Aorta (tissue), 5 donors: ENCODE measurements around the gene LRRC63. TPM values are rescaled to one million over a fixed set of nuclear protein-coding genes. Genes with fewer than 3 reads are reported as not detected.

Source experiments
- ATAC-seq: fragments of 200-7000 bp; cut with Tn5 transposase; one replicate; pipeline ENCODE4 v1.9.1; 2022; ENCODE audit warnings: moderate library complexity; ENCODE audit not compliant: low FRiP score
- DNase-seq, 2 donors: peaks; one replicate each; pipeline ENCODE4 v3.0.0-alpha.2; 2020
- H3K27ac ChIP-seq, 2 donors: one replicate each; pipeline ENCODE4 v1.5.1; 2013; ENCODE audit warnings: low read length in 2 of 2, mild to moderate bottlenecking in 2 of 2, moderate library complexity in 2 of 2, control low read depth in 1 of 2, inconsistent platforms in 1 of 2, low read depth in 1 of 2
- H3K27me3 ChIP-seq, 2 donors: one replicate each; pipeline ENCODE4 v1.6.1; 2013; ENCODE audit warnings: control low read depth in 1 of 2, low read length in 1 of 2, mild to moderate bottlenecking in 1 of 2, moderate library complexity in 1 of 2; ENCODE audit not compliant: insufficient read depth in 2 of 2, control insufficient read depth in 1 of 2
- H3K36me3 ChIP-seq, 2 donors: one replicate each; pipeline ENCODE4 v1.6.1; 2013; ENCODE audit warnings: control low read depth in 1 of 2, low read length in 1 of 2, mild to moderate bottlenecking in 1 of 2; ENCODE audit not compliant: insufficient read depth in 2 of 2, control insufficient read depth in 1 of 2
- H3K4me1 ChIP-seq, 2 donors: one replicate each; pipeline ENCODE4 v1.6.1; 2013; ENCODE audit warnings: low read length in 2 of 2, control low read depth in 1 of 2, mild to moderate bottlenecking in 1 of 2, moderate library complexity in 1 of 2; ENCODE audit not compliant: insufficient read depth in 2 of 2, control insufficient read depth in 1 of 2
- H3K4me3 ChIP-seq, 2 donors: one replicate each; pipeline ENCODE4 v1.5.1; 2013; ENCODE audit warnings: low read length in 2 of 2, control low read depth in 1 of 2, mild to moderate bottlenecking in 1 of 2
- H3K9me3 ChIP-seq: one replicate; pipeline ENCODE4 v1.6.1; 2013; ENCODE audit warnings: mild to moderate bottlenecking, low read length; ENCODE audit not compliant: control insufficient read depth
- WGBS, 2 donors: extraction: QIAGEN DNeasy Blood & Tissue Kit; methylation state at CpG; one replicate each; pipeline ENCODE4 v1.1.7; 2013; 5-methylcytosine and 5-hydroxymethylcytosine counted together
- intact Hi-C, 2 donors: fragments of 100-400 bp; cut with DNase I; formaldehyde crosslinking; loops; one replicate each; pipeline versions ENCODE4 v1.14.2 to v1.15.0; 2022
- polyA plus RNA-seq, 2 donors: library from polyadenylated mRNA; stranded (reverse); fragments of 200-250 nt; gene quantifications; one replicate each; pipeline ENCODE4 v1.2.3, GENCODE V29; 2013
- total RNA-seq, 2 donors: library from RNA; stranded (reverse); fragmentation: NEBNext Ultra II Directional; extraction: Animal tissue kit (Norgen Biotek cat#: 25700); gene quantifications; one replicate each; pipeline ENCODE4 v1.2.1, GENCODE V29; 2021
- donor health status: healthy with polysubstance abuse.
- donor health status: Bipolar disorder and iron deficiency.
- donor health status: DM: no; HTN: no; CAD: no.
- donor health status: DM: no; HTN: no; CAD: no.
- donor health status: DM: yes; HTN: yes; CAD: no.

LRRC63 gene
- total and polyA plus RNA-seq, 4 donors: 0.15 to 0.99 TPM; not detected in 2

DNA sequence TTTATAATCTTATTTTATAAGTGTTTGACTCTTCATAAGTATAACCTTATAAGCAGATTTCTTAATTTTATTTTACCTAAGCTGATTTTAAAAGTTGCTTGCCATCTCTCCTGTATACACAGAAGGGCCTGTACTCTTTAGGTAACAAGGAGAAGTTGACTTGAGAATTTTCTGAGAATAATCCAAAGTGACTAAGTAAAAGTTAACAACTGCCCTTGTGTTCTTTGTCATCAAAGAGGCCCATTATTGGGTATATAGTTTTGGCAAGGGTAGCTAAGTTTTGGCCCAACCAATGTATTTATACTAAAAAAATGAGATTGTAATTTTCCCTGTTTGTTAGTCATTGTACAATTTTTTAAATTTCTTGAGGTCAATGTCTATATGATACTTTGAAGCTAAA is 32.9 kb upstream of the LRRC63 start:
- no peaks in the 10 kb centered on the region for H3K27me3 ChIP-seq
- no peak overlapping the region for H3K4me3 ChIP-seq
- DNase-seq (no peak), ATAC-seq (no peak)
- H3K36me3 ChIP-seq: no peaks in the 10 kb centered on the region
- no peak overlapping the region for H3K27ac ChIP-seq
- no peaks in the 10 kb centered on the region for H3K9me3 ChIP-seq
- no peaks in the 10 kb centered on the region for H3K4me1 ChIP-seq
- intact Hi-C loops: no loop called here

DNA sequence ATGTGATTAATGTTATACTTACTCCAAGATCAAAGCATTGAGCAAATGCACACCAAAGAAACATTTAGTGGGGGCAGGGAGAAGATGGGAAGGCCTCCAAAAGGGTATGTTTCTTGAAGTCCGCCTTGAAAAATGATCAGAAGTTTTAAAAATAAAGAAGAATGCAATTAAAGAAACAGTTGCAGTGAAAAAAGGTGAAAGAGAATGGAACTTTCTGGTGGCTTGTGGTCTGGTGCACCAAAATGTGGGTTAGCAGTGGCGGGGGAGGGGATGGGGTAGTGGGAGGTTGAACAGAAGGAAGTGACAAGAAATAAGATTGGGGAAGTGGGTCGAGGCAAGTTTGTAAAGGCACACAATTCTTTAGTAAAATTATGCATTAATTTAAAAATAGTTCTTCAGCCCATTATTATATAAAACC is 32.2 kb upstream of the LRRC63 start:
- Histone ChIP-seq H3K4me3 (no peak overlapping the region), H3K9me3 (no peaks in the 10 kb centered on the region), H3K27me3 (no peaks in the 10 kb centered on the region), H3K36me3 (no peaks in the 10 kb centered on the region), H3K4me1 (no peaks in the 10 kb centered on the region), H3K27ac (no peak overlapping the region)
- intact Hi-C loops: no loop called here
- WGBS, 2 donors: 60 to 70% methylated on average over 3 of the region's 3 CpGs
- ATAC-seq (no peak), DNase-seq (peak in 1 of 2 donors; percentile 85)

DNA sequence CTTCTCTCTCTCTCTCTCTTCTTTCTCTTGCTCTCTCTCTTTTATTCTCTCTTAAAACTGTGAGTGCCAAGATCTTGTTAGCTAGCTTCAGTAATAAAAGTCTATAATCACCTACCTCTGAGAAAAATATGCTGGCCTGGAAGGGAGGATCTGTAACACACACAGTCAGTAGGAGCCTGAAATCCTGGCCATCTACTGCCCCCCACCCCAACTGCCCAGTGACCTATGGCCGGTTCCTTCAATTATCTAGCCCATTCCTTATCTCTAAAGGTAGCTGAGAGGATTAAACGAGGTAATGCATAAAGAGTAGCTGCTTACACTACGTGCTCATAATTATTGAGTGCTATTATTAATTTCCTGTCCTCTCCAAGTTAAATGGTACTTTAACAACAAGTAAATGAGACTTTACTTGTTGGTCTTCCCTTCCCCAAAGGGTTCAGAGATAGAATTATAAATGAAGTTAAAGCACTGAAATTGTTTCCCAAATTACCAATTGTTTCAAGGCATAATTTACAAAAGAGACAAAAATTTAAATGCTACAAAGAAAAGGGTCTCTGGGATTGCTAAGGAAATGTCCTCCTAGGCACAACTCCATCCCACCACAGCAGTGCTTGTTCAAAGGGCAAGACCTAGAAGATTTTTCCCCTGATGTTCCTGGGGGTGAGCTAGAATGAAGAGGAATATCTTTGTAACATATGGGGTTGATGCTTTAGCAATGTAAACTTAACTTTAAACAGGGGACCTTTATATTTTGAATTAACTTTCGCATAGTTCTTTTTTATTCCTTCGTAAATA is 31.6 kb upstream of the LRRC63 start:
- no peaks in the 10 kb centered on the region for H3K36me3 ChIP-seq
- WGBS, 2 donors: 71 to 75% methylated on average over 5 of the region's 5 CpGs
- no peak overlapping the region for H3K27ac ChIP-seq
- peaks cover 0 to under 1% of the 10 kb centered on the region in 2 donors for H3K27me3 ChIP-seq
- intact Hi-C loops: no loop called here
- ATAC-seq (no peak), DNase-seq (no peak)
- no peak overlapping the region for H3K4me3 ChIP-seq
- H3K4me1 ChIP-seq: no peaks in the 10 kb centered on the region
- H3K9me3 ChIP-seq: no peaks in the 10 kb centered on the region

DNA sequence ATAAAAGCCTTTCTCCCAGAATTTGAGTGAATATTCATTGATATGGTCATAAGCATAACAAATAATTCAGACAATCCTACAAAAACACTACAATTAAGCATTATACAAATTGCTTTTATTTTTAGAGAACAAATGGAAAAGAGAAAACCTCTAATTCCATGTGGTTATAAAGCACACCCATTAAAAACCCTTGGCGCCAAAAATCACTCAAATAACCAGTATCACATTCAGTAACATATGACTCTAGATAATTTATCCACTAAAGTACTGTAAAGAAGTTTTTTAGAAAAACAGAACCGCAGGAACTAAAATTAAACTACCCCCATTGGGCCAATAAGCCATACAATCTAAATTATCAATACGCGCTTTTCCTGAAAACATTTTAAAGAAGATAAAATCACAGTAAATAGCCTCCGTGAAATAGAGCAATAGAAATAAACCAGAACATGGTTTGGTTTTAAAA is 30.3 kb upstream of the LRRC63 start:
- DNase-seq (no peak), ATAC-seq (no peak)
- H3K27me3 ChIP-seq: peaks cover 0 to 3% of the 10 kb centered on the region in 2 donors
- no peaks in the 10 kb centered on the region for H3K9me3 ChIP-seq
- H3K27ac ChIP-seq: no peak overlapping the region
- 81 to 88% methylated on average over 5 of the region's 5 CpGs for WGBS, 2 donors
- intact Hi-C loops: no loop called here
- no peaks in the 10 kb centered on the region for H3K4me1 ChIP-seq
- no peak overlapping the region for H3K4me3 ChIP-seq
- no peaks in the 10 kb centered on the region for H3K36me3 ChIP-seq

DNA sequence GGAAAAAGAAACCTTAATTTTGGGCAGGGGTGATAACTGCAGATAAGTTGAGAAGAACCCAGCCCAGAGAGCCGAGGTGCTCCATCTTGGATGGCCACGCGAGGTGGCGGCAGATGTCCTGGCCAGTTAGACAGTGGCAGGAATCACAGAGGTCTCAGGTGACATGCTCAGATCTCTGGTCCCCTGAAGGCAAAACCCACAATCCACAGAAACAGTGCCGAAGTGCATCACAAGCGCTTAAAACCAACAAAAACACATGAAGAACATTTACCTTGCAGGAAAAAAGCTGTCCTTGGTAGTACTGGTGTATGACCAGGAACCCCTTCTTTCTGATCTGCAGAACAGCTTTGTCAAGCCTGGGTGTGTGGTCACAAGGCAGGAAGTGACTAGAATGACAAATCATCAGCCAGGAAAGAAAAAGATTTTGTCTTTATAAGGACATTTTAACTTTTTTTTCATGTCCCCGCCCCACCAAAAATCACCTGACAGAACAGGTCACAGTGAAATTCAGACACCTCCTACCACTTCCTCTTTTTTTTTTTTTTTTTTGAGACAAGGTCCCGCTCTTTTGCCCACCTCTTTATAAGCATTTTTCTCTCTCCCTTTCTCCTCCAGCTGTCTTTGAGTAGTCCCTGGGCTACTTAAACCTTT is 29.8 kb upstream of the LRRC63 start, which contains the start of gene LCP1:
TSS of gene LCP1 (minus strand) at position 338 of the 651 bp plus-strand sequence. CDS start 22,515 bp downstream, outside the sequence.
- intact Hi-C loops: no loop called here
- H3K27me3 ChIP-seq: peaks cover 0 to 3% of the 10 kb centered on the region in 2 donors
- no peak within 1 kb of the TSS for H3K4me3 ChIP-seq
- no peak for ATAC-seq
- no peaks in the 10 kb centered on the region for H3K9me3 ChIP-seq
- DNase-seq: no peak
- no peak within 1 kb of the TSS for H3K27ac ChIP-seq
- no peaks in the 10 kb centered on the region for H3K4me1 ChIP-seq
- H3K36me3 ChIP-seq: no peaks in the 10 kb centered on the region
- 84 to 90% methylated on average over 8 of the region's 8 CpGs for WGBS, 2 donors

DNA sequence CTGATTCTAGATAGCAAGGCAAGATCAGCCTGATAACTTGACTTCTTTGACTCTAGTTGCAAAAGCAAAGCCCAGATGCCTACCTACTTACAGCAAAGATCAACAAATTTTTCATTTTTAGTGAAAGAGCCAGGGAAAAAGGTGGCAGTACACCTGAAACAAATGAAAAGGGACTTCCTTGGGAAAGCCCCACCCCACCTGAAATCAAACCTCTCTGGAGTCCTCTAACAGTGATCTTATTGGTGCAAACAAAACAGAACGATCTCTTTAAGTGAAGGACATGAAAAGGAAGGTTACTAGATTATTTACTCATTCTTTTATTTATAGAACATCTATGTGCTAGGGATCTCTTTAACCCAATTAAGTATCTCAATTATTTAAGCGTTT is 29.2 kb upstream of the LRRC63 start:
- H3K9me3 ChIP-seq: no peaks in the 10 kb centered on the region
- ATAC-seq (no peak), DNase-seq (no peak)
- 78 to 85% methylated on average over 2 of the region's 2 CpGs for WGBS, 2 donors
- no peak overlapping the region for H3K4me3 ChIP-seq
- no peaks in the 10 kb centered on the region for H3K36me3 ChIP-seq
- H3K27ac ChIP-seq: no peak overlapping the region
- H3K4me1 ChIP-seq: no peaks in the 10 kb centered on the region
- H3K27me3 ChIP-seq: peaks cover 0 to 3% of the 10 kb centered on the region in 2 donors
- intact Hi-C loops: no loop called here

DNA sequence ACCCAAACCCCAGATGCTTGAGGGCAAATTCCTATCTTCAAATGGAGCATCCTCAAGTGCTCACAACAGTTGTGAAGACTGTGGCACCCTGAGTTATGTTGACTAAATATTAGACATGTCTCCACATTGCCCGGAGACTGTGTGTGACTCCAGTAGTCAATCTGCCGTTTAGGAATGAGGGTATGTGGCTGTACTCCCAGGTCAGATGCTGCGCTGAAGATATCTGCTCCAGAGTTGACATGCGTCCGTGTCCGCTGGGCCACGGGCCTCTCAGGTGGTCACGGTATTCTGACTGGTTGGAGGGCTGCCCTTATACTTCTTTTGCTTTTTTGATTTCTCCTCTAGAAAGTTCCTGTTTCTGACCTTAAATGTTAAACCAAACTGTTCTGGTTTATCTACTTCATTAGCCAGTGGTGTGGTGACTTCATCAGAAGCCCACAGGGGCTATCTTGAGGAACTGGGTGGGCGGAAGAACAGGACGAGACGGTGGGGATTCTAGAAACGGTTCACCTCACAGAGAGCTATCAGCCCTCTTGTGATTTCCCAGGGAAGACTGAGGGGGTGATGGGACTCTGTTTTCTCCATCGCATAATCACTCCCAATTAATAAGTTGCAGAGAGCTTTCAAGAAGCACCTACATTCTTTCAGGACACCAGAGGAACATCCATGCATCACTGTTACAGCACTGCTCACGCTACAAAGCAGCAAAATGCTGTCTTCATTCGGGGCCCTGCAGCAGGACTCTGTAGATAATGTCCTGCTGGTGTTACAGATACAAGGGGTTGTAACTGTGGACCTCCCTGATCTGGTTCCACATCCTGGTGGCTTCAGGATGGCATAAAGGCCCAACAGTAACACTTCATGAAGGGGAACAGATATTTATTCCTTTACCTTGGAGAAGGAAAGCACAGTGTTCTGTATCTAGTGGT is 28.4 kb upstream of the LRRC63 start:
- H3K27ac ChIP-seq: no peak overlapping the region
- intact Hi-C loops: no loop called here
- H3K9me3 ChIP-seq: no peaks in the 10 kb centered on the region
- no peaks in the 10 kb centered on the region for H3K4me1 ChIP-seq
- no peaks in the 10 kb centered on the region for H3K36me3 ChIP-seq
- DNase-seq (no peak), ATAC-seq (no peak)
- H3K27me3 ChIP-seq: peaks cover 0 to 3% of the 10 kb centered on the region in 2 donors
- H3K4me3 ChIP-seq: no peak overlapping the region
- WGBS, 2 donors: 79 to 81% methylated on average over 15 of the region's 15 CpGs

DNA sequence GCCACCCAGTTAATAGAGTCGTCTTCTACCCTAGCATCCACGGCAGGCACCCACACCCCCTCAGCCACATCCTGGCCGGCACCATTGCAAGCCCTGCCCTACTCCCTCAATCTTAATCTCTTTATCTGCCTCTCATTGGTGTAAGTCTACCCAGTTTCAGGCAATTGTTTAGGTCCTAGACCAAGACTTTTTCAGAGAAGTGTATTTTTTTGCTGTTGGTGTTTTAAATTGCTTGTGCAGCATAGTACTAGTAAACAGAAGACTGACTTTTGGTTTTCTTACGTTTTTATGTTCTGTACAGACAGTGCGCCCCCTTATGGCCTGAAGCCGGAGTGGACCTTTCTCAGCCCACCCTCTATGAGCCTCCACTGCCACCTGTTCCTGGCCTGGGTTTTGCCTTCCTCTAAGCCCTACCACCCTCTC is 27.4 kb upstream of the LRRC63 start:
- WGBS, 2 donors: 30 to 38% methylated on average over 6 of the region's 6 CpGs
- no peak overlapping the region for H3K4me3 ChIP-seq

More for the DNA sequence above, 27.4 kb upstream of the LRRC63 start:
- Histone ChIP-seq H3K27ac (no peak overlapping the region), H3K27me3 (peaks cover 0 to 3% of the 10 kb centered on the region in 2 donors), H3K36me3 (no peaks in the 10 kb centered on the region), H3K4me1 (no peaks in the 10 kb centered on the region), H3K9me3 (no peaks in the 10 kb centered on the region)
- ATAC-seq (peak; percentile 54), DNase-seq (peak in 1 of 2 donors; percentile 64)
- intact Hi-C loops: no loop called here
